Upper lobe of left lung (tissue), 6 donors: ENCODE results near the gene DZIP1L. TPM values are rescaled to one million over a fixed set of nuclear protein-coding genes. Genes with fewer than 3 reads are reported as not detected.
"Not testable (repeated sequence)": the region's sequence is repeated elsewhere in the genome, so short reads cannot be mapped to it uniquely, and the experiment has no call there.

ENCODE experiments used
- ATAC-seq, 2 donors: fragments of 200-7000 bp; cut with Tn5 transposase; one replicate each; pipeline ENCODE4 v1.9.1; 2022; ENCODE audit warnings: mild to moderate bottlenecking in 2 of 2, moderate library complexity in 2 of 2; ENCODE audit not compliant: low FRiP score in 2 of 2
- DNase-seq, 2 donors: peaks; one replicate each; pipeline ENCODE4 v3.0.0-alpha.2; 2019 to 2020
- H3K27ac ChIP-seq, 4 donors: fragments of 200-600 bp; sonication (generic); one replicate each; pipeline ENCODE4 v1.5.1; 2016 to 2019
- H3K27me3 ChIP-seq, 4 donors: fragments of 200-600 bp; sonication (generic); one replicate each; pipeline ENCODE4 v1.5.1; 2017 to 2019
- H3K36me3 ChIP-seq, 4 donors: fragments of 200-600 bp; sonication (generic); one replicate each; pipeline ENCODE4 v1.5.1; 2016 to 2019
- H3K4me1 ChIP-seq, 4 donors: fragments of 200-600 bp; sonication (generic); one replicate each; pipeline ENCODE4 v1.5.1; 2018 to 2019
- H3K4me3 ChIP-seq, 4 donors: fragments of 200-600 bp; sonication (generic); one replicate each; pipeline ENCODE4 v1.5.1; 2017 to 2019; ENCODE audit warnings: mild to moderate bottlenecking in 2 of 4, moderate library complexity in 1 of 4
- H3K9me3 ChIP-seq, 4 donors: fragments of 200-600 bp; sonication (generic); one replicate each; pipeline ENCODE4 v1.5.1; 2018 to 2019
- CTCF ChIP-seq, 6 experiments: fragments of 450-650 bp in 4 of 6; fragments of 200-600 bp in 2 of 6; sonication (generic) in 2 of 6; IDR thresholded peaks; one replicate each; pipeline ENCODE4 v1.5.1; 2016 to 2019; ENCODE audit warnings: antibody characterized with exemption in 6 of 6
- EP300 ChIP-seq, 4 donors: sonication (generic); formaldehyde crosslinking; IDR thresholded peaks; one replicate each; pipeline ENCODE4 v1.5.1; 2017; ENCODE audit warnings: antibody characterized with exemption in 4 of 4, control low read depth in 2 of 4
- POLR2A ChIP-seq, 4 donors: fragments of 450-650 bp; IDR thresholded peaks; one replicate each; pipeline ENCODE4 v1.5.1; 2016 to 2017; ENCODE audit warnings: antibody characterized with exemption in 4 of 4, mild to moderate bottlenecking in 2 of 4
- POLR2AphosphoS5 ChIP-seq, 2 donors: sonication (generic); formaldehyde crosslinking; IDR thresholded peaks; one replicate each; pipeline ENCODE4 v1.5.1; 2017; ENCODE audit warnings: antibody characterized with exemption in 2 of 2
- WGBS, 2 donors: methylation state at CpG; one replicate each; pipeline ENCODE4 v1.1.5; 2017 to 2018; 5-methylcytosine and 5-hydroxymethylcytosine counted together
- total RNA-seq, 6 donors: library from RNA; depleted of rRNA in 4 of 6; stranded (reverse); fragments of >200 nt in 4 of 6; gene quantifications; one replicate each; pipeline versions ENCODE4 v1.1.0 to v1.2.1, GENCODE V29; 2016 to 2021
- donor health status: DM: no; HTN: no; CAD: no; lungs with moderate emphysema.
- donor health status: DM: no; HTN: yes; CAD: no; lungs with severe emphysema.

The DZIP1L gene
- total RNA-seq, 6 donors from 2014 or later: 15.9 to 97.4 (median 24.5) TPM

- Histone ChIP-seq H3K36me3 (no peaks in the 10 kb centered on the region), H3K27ac (no peak overlapping the region), H3K27me3 (no peaks in the 10 kb centered on the region), H3K9me3 (no peaks in the 10 kb centered on the region), H3K4me3 (no peak overlapping the region), H3K4me1 (peaks cover 8 to 22% (median 10%) of the 10 kb centered on the region in 4 donors)
- WGBS, 2 donors: 91% methylated on average over 8 of the region's 8 CpGs
- ATAC-seq (no peak), DNase-seq (no peak)
- TF ChIP-seq POLR2AphosphoS5 (IDR thresholded peaks at IDR 0.05) (no peak), EP300 (IDR thresholded peaks at IDR 0.05) (no peak)
These were observed 3.0 kb downstream of the DZIP1L start for GRCh38 chr3:138112362-138112761.

GRCh38 chr3:138105598-138105997 lies 9.8 kb downstream of the DZIP1L start:
- Histone ChIP-seq H3K4me3 (no peak overlapping the region), H3K9me3 (no peaks in the 10 kb centered on the region), H3K27me3 (no peaks in the 10 kb centered on the region), H3K27ac (no peak overlapping the region), H3K36me3 (peaks cover 0 to 22% (median 7%) of the 10 kb centered on the region in 4 donors), H3K4me1 (no peaks in the 10 kb centered on the region)
- DNase-seq: no peak
- WGBS, 2 donors: 95 to 100% methylated on average over 1 of the region's 1 CpG
- no peak for ATAC-seq
- TF ChIP-seq CTCF (IDR thresholded peaks at IDR 0.05): no peak
- TF ChIP-seq POLR2A (IDR thresholded peaks at IDR 0.05): no peak
- no peak for TF ChIP-seq EP300 (IDR thresholded peaks at IDR 0.05)

- 94 to 99% methylated on average over 11 to 12 of the region's 19 CpGs for WGBS, 2 donors
These were observed 11.9 kb downstream of the DZIP1L start for GRCh38 chr3:138103466-138103865.

GRCh38 chr3:138101351-138101940 lies 14.0 kb downstream of the DZIP1L start:
- ATAC-seq, H3K4me3 ChIP-seq, H3K9me3 ChIP-seq, H3K27me3 ChIP-seq, H3K27ac ChIP-seq, H3K4me1 ChIP-seq: not testable (repeated sequence)
- 86 to 94% methylated on average over 14 to 21 of the region's 22 CpGs for WGBS, 2 donors
- peak in 1 of 2 donors; percentile 51 for DNase-seq
- peaks cover 0 to 23% (median 7%) of the 10 kb centered on the region in 4 donors for H3K36me3 ChIP-seq

More at GRCh38 chr3:138103466-138103865, 11.9 kb downstream of the DZIP1L start:
- TF ChIP-seq CTCF (IDR thresholded peaks at IDR 0.05) (no peak), EP300 (IDR thresholded peaks at IDR 0.05) (no peak), POLR2A (IDR thresholded peaks at IDR 0.05) (no peak)
- ATAC-seq (no peak), DNase-seq (peak in 1 of 2 donors; percentile 76)
- no peak overlapping the region for H3K27ac ChIP-seq
- H3K36me3 ChIP-seq: peaks cover 0 to 23% (median 7%) of the 10 kb centered on the region in 4 donors
- no peak overlapping the region for H3K4me3 ChIP-seq
- no peaks in the 10 kb centered on the region for H3K4me1 ChIP-seq
- no peaks in the 10 kb centered on the region for H3K27me3 ChIP-seq
- no peaks in the 10 kb centered on the region for H3K9me3 ChIP-seq

- ATAC-seq (no peak), DNase-seq (no peak)
- Histone ChIP-seq H3K36me3 (peaks cover 0 to 28% (median 8%) of the 10 kb centered on the region in 4 donors), H3K4me1 (no peaks in the 10 kb centered on the region), H3K9me3 (no peaks in the 10 kb centered on the region), H3K27me3 (no peaks in the 10 kb centered on the region), H3K27ac (no peak overlapping the region), H3K4me3 (no peak overlapping the region)
- TF ChIP-seq EP300 (IDR thresholded peaks at IDR 0.05): no peak
- TF ChIP-seq CTCF (IDR thresholded peaks at IDR 0.05): no peak
- no peak for TF ChIP-seq POLR2A (IDR thresholded peaks at IDR 0.05)
- no peak for TF ChIP-seq POLR2AphosphoS5 (IDR thresholded peaks at IDR 0.05)
These were observed 16.0 kb downstream of the DZIP1L start for GRCh38 chr3:138099417-138099816.
